HPDE6-E6E7 (cell line): ENCODE data around the gene RNASE8.

Source experiments
- DNase-seq: peaks from one replicate; pipeline ENCODE4 v3.0.0; 2011; ENCODE audit warnings: missing footprints; ENCODE audit errors: extremely low spot score

The RNASE8 gene

GRCh38 chr14:21072781-21073339, 15.2 kb downstream of the RNASE8 start:
- DNase-seq = no peak

DNA sequence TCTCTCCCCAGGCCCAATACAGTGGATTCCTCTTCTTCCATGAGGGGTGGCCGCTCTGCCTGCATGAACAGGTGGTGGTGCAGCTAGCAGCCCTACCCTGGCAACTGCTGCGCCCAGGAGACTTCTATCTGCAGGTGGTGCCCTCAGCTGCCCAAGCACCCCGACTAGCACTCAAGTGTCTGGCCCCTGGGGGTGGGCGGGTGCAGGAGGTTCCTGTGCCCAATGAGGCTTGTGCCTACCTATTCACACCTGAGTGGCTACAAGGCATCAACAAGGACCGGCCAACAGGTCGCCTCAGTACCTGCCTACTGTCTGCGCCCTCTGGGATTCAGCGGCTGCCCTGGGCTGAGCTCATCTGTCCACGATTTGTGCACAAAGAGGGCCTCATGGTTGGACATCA, 16.3 kb downstream of the RNASE8 start:
- DNase-seq = no peak

DNA sequence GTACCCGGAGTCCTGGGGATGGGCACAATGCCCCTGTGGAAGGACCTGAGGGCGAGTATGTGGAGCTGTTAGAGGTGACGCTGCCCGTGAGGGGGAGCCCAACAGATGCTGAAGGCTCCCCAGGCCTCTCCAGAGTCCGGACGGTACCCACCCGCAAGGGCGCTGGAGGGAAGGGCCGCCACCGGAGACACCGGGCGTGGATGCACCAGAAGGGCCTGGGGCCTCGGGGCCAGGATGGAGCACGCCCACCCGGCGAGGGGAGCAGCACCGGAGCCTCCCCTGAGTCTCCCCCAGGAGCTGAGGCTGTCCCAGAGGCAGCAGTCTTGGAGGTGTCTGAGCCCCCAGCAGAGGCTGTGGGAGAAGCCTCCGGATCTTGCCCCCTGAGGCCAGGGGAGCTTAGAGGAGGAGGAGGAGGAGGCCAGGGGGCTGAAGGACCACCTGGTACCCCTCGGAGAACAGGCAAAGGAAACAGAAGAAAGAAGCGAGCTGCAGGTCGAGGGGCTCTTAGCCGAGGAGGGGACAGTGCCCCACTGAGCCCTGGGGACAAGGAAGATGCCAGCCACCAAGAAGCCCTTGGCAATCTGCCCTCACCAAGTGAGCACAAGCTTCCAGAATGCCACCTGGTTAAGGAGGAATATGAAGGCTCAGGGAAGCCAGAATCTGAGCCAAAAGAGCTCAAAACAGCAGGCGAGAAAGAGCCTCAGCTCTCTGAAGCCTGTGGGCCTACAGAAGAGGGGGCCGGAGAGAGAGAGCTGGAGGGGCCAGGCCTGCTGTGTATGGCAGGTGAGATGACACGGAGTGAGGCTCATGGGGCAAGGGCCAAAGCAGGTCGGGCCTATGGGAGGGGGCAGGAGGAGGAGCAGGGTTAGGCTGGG, 17.0 kb downstream of the RNASE8 start:
- DNase-seq = no peak

- no peak for DNase-seq
Measured at GRCh38 chr14:21075719-21076437, 18.3 kb downstream of the RNASE8 start.

DNA sequence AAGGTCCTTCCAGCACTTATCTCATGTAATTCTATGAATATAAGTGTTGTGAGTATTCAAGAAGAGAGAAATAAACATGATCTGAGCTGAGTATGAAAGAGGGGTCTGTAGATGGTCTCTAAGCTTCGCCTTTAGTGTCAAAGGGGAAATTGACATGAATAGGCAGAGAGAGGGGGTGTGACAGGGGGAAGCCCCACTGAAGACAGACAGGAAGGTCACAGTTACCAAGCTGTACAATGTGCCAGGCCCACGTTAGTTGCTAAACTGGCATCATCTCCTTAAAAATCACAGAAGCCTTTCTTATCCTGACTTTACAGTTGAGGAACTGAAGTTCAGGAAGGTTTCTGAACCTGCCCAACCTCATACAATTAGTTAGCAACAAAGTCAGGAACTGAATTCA, 20.1 kb downstream of the RNASE8 start:
- DNase-seq = no peak

- DNase-seq = no peak
Measured at GRCh38 chr14:21078287-21078686, 20.7 kb downstream of the RNASE8 start.

GRCh38 chr14:21078726-21079125, 21.1 kb downstream of the RNASE8 start:
- DNase-seq = no peak

- no peak for DNase-seq
Measured at GRCh38 chr14:21081521-21082142, 24.0 kb downstream of the RNASE8 start.

- DNase-seq = no peak
Measured at GRCh38 chr14:21083565-21084325, 26.1 kb downstream of the RNASE8 start.

DNA sequence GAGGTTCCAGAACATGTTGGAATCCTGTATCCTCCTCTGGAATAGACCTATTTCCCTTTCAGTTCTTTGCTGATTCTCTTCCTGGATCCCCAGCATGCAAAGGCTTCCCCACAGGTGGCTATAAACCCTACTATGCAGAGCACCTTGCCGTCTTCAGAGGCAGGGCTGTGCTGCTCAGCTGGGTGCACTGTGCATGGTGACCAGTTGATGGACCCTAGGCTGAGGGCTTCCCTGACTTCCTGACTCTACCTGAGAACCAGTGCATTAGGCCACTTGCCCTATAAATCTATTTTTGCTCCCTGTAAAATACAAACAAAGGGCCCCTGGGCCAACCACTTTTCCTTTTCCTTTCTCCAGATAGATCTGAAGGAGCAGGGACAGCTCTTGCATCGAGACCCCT, 26.8 kb downstream of the RNASE8 start:
- DNase-seq = no peak

DNA sequence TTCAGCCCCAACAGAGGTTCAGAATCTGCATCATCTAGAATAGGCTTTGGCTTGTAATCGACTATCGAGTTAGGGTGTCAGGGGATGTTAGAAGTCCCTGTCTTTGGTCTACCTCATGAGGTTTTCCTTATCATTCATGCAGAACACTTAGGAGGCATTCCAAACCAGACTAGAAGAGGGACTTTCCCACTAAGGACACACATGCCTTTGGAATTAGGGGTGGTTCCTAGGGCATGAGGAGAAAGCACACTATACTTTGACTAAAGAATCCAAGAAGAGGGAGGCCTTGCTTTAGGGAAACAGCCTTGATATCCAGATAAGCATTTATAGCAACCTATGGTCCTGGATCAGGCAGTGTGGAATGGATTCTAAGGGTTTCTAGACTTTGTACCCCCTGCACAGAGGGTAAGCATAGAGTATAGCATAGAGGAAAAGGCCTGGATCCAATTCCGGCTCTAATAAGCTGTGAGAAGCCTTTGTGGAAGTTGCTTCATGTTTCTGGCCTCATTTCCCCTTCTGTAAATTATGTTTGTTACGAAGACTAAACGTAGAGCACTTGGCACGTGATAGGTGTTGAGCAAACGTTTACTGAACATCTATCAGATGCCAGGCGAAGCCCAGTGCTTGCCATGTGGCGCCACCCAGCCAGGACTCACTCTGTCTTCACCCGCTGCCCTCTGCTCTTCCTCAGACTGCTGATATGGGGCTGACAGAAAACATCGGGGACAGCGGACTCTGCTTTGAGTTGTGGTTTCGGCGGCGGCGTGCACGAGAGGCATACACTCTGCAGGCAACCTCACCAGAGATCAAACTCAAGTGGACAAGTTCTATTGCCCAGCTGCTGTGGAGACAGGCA, 27.6 kb downstream of the RNASE8 start:
- DNase-seq = no peak

DNA sequence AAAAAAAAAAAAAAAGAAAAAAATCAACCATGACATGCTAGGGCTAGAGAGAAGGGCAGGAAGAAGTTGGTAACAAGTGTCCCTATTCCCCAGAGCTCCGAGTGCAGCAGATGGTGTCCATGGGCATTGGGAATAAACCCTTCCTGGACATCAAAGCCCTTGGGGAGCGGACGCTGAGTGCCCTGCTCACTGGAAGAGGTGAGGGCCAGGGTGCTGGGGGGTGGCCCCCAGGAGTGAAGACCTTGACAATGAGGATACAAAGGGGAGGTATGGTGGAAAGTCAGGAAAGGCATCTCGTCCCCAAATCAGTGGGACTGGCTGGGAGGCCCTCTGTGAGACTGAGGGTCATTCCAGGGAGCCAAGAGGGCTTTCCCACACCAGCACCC, 29.3 kb downstream of the RNASE8 start:
- no peak for DNase-seq

- no peak for DNase-seq
Measured at GRCh38 chr14:21087294-21088091, 29.9 kb downstream of the RNASE8 start.

DNA sequence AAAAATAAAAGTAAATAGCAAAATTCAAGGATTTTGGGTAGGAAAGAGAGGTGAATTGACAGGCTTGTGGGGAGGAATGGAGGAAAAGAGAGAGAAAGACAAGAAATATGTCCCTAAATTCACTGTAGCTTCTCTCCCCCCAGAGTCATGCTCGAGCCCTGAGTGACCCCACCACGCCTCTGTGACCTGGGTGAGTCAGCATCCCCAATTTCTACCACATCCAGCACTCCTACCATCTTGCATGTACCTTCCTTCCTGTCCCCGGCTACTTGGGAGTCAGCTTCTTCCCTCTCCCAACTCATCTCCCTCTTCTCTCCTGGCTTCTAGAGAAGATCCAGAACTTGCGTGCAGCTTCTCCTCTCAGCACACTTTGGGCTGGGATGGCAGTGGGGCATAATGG, 31.1 kb downstream of the RNASE8 start:
- DNase-seq = no peak

DNA sequence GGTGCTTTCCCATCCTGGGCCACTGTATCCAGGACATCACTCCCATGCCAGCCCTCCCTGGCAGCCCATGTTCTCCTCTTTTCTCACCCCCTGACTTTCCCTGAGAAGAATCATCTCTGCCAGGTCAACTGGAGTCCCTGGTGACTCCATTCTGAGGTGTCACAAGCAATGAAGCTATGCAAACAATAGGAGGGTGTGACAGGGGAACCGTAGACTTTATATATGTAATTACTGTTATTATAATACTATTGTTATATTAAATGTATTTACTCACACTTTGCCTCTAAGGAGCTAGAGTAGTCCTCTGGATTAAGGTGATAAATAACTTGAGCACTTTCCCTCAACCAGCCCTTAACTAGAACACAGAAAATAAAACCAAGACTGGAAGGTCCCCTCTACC, 31.6 kb downstream of the RNASE8 start:
- DNase-seq = no peak

GRCh38 chr14:21089877-21090193, 32.2 kb downstream of the RNASE8 start:
- no peak for DNase-seq

DNA sequence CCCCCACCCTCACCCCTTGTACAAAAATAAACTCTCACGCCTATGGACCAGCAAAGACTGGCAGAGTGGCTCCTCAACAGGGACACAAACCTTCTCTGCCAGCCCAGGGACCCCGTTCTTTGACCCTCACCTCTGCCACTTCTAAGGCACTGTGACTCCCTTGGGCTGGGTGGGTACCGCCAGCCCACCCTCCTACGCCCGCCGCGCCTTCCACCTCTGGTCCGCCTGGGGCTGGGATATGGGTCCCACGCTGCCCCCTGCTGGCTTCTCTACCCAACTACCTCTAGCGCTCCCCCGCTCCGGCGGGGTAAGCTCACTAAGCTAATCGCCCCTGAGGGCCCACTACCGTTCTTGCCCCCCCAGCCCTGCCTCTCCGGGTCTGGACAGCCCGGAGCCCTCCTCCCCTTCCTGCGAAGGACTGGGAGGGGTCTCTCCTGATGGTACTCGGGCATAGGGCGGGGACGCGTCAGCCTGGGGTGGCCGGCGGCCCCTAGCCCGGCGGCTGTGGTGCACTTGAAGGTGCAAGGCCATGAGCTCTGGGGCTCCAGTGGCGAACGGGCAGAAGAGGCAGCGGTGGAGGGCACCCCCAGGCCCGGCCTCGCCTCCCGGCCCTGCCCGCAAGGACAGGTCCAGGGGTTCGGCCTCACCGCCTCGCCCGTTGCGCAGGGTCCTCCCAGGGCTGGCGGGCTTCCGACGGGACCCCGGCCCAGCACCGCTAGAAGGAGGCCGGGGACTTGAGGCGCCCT, 32.7 kb downstream of the RNASE8 start:
- DNase-seq = no peak

GRCh38 chr14:21090940-21091663, 33.5 kb downstream of the RNASE8 start:
- DNase-seq = no peak

DNA sequence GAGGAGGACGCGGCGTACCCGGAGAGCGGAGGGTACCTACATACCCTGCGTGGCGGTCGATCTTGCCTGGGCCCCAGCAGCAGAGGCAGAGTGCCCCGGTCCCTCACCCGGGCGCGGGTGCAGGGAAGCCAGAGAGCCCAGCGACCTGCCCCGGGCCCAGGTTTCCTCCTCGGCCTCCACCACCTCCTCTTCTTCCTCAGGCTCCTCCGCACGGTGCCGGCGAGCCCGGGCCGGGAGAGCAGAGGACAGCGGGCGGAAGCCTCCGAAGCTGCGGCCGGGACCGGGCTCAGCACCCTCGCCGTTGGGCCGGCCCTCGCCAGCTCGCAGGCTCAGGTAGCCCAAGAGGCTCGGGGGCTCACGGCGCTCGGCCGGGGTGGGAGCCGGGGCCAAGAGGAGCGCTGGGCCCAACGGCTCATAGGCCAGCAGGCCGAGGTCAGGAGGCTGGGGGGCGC, 34.2 kb downstream of the RNASE8 start:
- DNase-seq = no peak
